Measurements from ENCODE around the gene GLCCI1.

Gene GLCCI1

GRCh38 chr7:8103282-8103681, 134.7 kb downstream of the GLCCI1 start:
- DNase-seq (ENCODE audit: low spot score): no peak

DNA sequence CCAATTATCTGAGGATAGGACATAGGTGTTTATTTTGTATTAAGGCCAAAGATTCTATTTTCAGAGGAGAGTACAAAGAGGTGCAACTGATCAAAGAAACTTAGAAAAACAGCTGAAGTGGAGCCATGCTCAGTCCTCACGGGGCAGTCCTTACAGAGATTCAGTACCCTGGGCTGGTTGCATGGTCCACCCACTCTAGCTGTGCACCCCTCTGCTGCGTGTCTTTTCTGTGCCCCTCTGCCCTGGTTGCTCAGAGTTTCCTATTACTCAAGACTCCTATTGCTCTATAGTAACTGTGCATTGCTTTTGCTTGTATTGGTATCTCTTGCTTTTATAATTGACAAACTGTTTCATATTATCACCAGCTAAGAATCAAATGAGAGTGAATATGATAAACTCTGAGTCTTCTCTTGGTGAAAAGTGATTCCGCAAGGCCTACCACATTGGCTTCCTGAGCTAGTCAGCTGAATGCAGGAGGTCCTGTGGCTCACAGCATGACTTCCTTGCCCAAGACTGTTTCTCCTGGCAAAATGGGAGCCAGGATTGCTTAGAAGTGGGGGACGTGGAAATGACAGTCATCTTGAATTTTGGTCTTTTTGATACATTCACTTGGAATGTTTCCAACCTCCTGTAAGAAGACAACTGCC, 137.0 kb downstream of the GLCCI1 start:
- DNase-seq (ENCODE audit: low spot score): no peak

GRCh38 chr7:8109196-8110022, 140.8 kb downstream of the GLCCI1 start:
- no peak for DNase-seq (ENCODE audit: low spot score)

DNA sequence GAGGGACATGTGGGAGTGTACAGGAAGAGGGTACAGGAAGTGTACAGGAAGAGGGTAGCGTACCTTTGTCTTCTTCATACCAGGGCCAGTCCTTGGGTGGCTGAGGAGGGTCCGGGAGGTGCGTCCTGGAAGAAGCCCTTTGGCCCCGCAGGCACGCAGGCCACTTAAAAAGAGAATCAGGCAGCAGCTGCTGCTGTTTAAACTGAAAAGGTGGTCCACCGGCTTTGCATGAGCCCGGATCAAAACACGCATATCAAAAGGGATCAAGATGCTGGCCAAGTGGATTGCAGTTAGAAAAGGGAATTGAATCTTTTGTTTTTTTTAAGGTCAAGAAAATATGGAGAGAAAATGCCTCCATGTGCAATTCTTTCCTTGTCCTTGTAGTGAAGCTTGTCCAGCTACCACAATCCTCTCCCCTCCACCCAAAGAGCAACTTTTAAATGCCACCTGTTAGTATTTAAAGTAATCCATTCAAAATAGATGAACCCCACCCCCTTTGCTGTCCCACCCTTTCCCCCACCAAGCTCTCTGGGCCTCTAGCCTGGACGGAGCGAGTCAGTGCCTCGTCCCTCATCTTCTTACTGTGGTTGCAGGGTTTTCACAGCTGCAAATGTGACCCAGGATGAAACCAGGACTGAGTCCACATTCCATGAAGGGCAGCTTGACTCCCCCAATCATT, 142.8 kb downstream of the GLCCI1 start:
- no peak for DNase-seq (ENCODE audit: low spot score)

- no peak for DNase-seq (ENCODE audit: low spot score)
Measured at GRCh38 chr7:8112685-8113084, 144.1 kb downstream of the GLCCI1 start.

DNA sequence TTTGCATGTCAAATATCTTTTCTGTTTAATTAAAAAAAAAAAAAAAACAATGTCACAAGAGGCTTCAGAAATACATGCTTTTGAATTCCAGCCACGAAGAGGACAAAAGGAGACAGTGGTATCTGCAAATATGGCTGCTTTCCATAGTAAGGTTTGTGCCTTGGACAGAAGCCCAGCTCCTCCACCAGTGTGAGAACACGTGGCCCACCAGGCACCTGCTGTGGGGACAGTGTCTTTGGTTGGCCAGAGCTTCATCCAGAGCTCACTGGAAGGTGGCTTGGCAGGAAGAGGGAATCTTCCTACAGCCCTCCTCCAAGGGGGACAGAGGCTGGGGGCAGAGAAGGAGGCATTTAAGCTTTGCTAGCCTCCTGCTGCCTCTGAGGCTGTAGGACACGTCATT, 144.6 kb downstream of the GLCCI1 start:
- no peak for DNase-seq (ENCODE audit: low spot score)

GRCh38 chr7:8114175-8114574, 145.6 kb downstream of the GLCCI1 start:
- no peak for DNase-seq (ENCODE audit: low spot score)

GRCh38 chr7:8115547-8116402, 147.2 kb downstream of the GLCCI1 start:
- DNase-seq (ENCODE audit: low spot score): no peak

- no peak for DNase-seq (ENCODE audit: low spot score)
Measured at GRCh38 chr7:8117195-8117594, 148.6 kb downstream of the GLCCI1 start.

DNA sequence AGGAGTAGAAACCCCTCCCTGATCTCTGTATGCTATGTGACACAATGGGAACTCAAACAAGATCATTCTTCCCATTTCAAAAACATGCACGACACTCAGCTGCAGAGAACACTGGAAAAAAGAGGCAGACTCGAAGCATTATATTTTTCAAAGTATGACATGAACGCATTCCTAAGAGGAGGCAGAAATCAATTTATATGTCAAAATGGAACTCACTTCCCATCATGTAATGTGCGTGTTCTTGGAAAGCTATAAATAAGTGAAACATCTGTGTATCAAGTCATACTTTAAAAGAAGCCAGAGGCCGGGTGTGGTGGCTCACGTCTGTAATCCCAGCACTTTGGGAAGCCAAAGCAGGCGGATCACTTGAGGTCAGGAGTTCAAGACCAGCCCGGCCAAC, 150.7 kb downstream of the GLCCI1 start:
- no peak for DNase-seq (ENCODE audit: low spot score)

GRCh38 chr7:8120390-8121058, 151.9 kb downstream of the GLCCI1 start:
- no peak for DNase-seq (ENCODE audit: low spot score)

- no peak for DNase-seq (ENCODE audit: low spot score)
Measured at GRCh38 chr7:8121243-8121642, 152.6 kb downstream of the GLCCI1 start.

DNA sequence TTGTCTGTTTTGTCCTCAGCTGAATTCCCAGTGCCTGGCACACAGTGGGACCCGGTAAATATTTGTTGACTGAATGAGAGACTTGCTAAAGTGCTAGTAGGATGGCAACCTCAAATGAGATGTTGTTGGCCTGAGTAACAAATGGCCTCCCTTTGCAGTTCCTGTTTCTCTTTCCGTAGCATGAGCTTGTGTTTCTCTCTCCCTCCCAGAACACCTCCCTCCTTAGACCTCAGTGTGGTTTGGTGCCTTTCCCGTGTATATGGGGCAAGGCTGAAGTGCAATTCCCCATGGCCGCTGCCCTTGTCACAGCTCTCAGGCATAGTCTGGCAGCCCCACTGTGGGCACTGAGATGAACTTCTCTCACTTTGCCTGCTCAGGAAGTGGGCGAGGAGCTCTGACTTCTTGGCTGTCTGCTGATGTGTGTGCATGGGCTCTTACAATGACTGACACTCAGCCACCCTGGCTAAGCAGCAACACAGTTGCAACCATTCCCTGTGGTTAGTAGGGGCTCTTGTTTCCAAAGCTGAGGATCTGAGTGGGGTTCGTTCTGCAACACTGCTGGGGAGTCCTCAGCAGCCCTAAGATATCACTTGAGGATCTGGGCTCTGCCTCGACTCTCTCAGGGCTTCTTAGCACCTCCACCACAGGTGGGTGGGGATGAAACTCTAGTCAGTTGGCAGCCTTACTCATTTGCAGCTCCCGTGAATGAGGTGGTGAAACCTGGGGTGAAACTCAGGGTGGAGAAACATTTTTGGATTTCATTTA, 157.3 kb downstream of the GLCCI1 start:
- no peak for DNase-seq (ENCODE audit: low spot score)

DNA sequence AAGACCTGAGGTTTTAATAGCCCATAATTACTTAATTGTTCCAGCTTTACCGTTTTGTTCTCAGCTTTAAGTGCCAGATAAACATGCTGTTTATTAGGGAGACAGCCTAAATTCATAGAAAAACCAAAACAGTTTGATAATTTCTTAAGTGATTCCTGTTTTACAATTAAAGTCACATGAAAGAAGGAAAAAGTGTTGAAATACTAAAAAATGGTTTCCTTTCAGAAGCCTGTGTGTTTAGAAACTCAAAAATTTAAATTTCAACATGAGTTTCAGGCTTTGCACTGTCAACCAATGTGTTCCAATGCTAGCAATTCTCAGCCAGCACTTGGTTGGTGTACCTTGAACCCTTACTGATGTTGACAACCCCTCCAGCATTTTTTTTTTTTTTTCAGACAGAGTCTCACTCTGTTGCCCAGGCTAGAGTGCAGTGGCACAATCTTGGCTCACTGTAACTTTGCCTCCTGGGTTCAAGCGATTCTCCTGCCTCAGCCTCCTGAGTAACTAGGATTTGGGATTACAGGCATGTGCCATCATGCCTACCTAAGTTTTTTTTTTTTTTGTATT, 158.1 kb downstream of the GLCCI1 start:
- DNase-seq (ENCODE audit: low spot score): peak; percentile 48

DNA sequence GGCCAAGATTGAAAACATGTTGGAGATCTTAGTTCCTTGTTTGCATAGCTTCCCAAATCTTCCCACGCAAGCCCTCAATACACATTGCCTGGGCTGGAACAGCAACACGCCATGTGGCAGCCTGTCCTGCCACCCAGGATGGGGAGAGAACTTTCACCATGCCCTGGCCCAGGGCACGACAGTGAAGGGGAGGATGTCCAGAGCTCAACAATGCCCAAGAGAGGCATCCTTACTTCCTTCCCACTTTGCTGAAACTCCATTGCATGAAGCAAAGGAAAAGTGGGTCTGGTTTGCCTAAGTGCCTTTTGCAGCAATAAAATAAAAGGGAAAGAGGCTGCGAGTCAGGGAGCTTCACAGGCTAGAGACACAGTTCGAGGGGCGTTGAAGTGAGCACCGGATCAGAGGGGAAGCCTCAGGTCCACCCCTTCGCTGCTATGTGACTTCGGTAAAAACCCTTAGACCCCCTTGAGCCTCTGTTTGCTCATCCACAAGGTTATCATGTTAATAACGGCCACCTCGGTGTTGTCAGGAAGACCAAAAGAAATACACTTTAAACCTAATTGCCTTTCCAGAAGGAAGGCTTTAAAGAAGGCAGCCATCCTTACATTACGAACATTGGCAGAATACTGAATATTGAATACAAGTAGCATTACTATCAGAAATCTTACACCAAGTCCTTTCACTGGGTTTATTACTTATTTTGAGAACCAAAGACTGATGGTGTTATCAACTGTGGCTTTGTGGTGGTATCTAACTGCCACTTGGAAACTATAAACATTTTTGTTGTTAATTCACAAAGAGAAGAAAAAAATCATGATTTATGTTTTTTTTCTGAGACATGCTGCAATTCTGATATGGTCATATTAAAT, 160.1 kb downstream of the GLCCI1 start:
- no peak for DNase-seq (ENCODE audit: low spot score)

- DNase-seq (ENCODE audit: low spot score): no peak
Measured at GRCh38 chr7:8129318-8129659, 160.7 kb downstream of the GLCCI1 start.

GRCh38 chr7:8130663-8131062, 162.1 kb downstream of the GLCCI1 start:
- DNase-seq (ENCODE audit: low spot score): no peak

DNA sequence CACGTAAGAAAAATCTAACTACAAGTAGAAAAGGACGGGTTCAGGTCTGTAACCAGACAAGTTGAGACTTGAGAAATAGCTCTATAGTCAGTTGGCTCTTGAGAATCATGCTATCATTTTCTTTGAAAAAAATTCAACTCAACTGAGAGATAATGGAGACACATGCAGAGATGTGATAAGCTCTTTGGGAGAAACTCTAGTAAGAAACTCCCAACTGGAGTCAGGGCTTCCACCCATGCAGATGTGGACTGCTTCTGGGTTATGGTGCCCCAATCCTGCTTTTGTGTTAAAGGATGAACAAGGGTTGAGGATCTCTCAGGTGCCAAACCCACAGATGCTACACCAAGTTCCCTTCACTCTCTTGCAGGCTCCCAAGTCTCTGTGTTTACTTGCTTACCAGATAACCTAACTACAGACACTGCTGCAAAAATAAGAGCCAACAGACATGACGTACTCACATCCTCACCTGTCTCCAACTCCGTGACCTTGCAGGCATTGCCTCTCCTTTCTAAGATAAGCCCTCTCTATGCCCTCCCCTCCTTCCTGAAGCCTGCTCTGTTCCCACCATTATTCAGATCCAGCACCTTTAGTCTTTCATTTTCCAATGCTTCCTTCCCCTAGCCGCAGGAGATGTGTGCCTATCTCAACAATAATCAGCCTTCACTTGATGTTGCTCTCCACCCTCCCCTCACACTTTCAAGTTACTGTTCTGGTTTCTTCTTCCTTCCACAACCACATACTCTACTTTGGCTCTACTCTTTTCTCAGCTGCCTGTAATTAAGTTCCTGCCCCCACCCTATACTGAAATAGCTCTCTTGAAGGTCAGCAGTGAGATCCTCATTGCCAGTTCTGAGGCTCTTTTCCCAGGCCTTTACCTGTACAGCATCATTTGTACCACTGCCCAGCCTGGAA, 163.4 kb downstream of the GLCCI1 start:
- DNase-seq (ENCODE audit: low spot score): no peak
